Measurements from ENCODE around the gene NGEF. TPM values are rescaled to one million over a fixed set of nuclear protein-coding genes. Genes with fewer than 3 reads are reported as not detected.

Gene NGEF
- total and polyA plus RNA-seq, 10 of the 15 experiments (the other 5 are each of a cell fraction or from before 2014, with no cell fraction given), result 0.12 TPM; not detected in 9

- POLR2A ChIA-PET, result no interaction called here
- Histone ChIP-seq H3K79me2 (ENCODE audit: control insufficient read depth, insufficient read depth, low read length) (no peaks in the 10 kb centered on the region), H3K27ac (ENCODE audit: control insufficient read depth, insufficient read depth) (no peak overlapping the region), H3K4me3 (no peak overlapping the region), H3K9ac (ENCODE audit: control insufficient read depth, insufficient read depth, low read length) (no peak overlapping the region), H3K4me1 (ENCODE audit: control insufficient read depth, insufficient read depth, low read length) (no peaks in the 10 kb centered on the region), H3K27me3 (replicated peaks in 1 of 2; ENCODE audit: control insufficient read depth in 2 of 2, insufficient read depth in 2 of 2, low read length in 1 of 2) (peaks cover 0 to 3% of the 10 kb centered on the region in 2 experiments; a peak in 1 of 4 replicates), H3K36me3 (ENCODE audit: control insufficient read depth in 2 of 2, insufficient read depth in 2 of 2, low read length in 1 of 2) (no peaks in the 10 kb centered on the region), H2AFZ (ENCODE audit: control insufficient read depth, low read depth, low read length) (no peak overlapping the region), H3K4me2 (ENCODE audit: control insufficient read depth, insufficient read depth) (no peak overlapping the region), H4K20me1 (ENCODE audit: control insufficient read depth, insufficient read depth) (no peaks in the 10 kb centered on the region), H3K9me3 (replicated peaks; ENCODE audit: control insufficient read depth, insufficient read depth, low read length) (no peaks in the 10 kb centered on the region)
- intact Hi-C loops (cut with micrococcal nuclease; ENCODE audit: unreplicated experiment), result no loop called here
- DNase-seq (ENCODE audit: low read depth, low spot score) (no peak), FAIRE-seq (no peak), ATAC-seq (no peak)
- WGBS (ENCODE audit: insufficient coverage, insufficient replicate concordance, low lambda C conversion rate, missing lambda C conversion rate), result 65% methylated on average over 20 of the region's 20 CpGs
- RAD21 ChIA-PET (ENCODE audit: unreplicated experiment), result no interaction called here
- BruUV-seq (replicated peaks), result no TSS peak
- TF ChIP-seq LARP7 (IDR thresholded peaks at IDR 0.05), result no peak
- TF ChIP-seq MTA3 (IDR thresholded peaks at IDR 0.05; ENCODE audit: borderline replicate concordance, low read length), result no peak
- no peak for TF ChIP-seq MXI1 (IDR thresholded peaks at IDR 0.05; ENCODE audit: low read depth, low read length)
- no peak for TF ChIP-seq KAT2A (conservative IDR thresholded peaks at IDR 0.05; ENCODE audit: control insufficient read depth, low read depth, low read length)
- TF ChIP-seq BHLHE40 (IDR thresholded peaks at IDR 0.05; ENCODE audit: borderline replicate concordance in 1 of 2, low read depth in 2 of 2, low read length in 1 of 2), result no peak
- TF ChIP-seq E2F4 (IDR thresholded peaks at IDR 0.05; ENCODE audit: low read depth, low read length), result no peak
- no peak for TF ChIP-seq BMI1 (IDR thresholded peaks at IDR 0.05; ENCODE audit: borderline replicate concordance)
- TF ChIP-seq POLR2A (IDR thresholded peaks at IDR 0.05; ENCODE audit: low read depth, low read length), result no peak
- TF ChIP-seq YBX1 (IDR thresholded peaks at IDR 0.05), result no peak
- TF ChIP-seq PML (IDR thresholded peaks at IDR 0.05; ENCODE audit: low read length), result no peak
- TF ChIP-seq ZNF24 (IDR thresholded peaks at IDR 0.05), result no peak
- no peak for TF ChIP-seq TCF12 (IDR thresholded peaks at IDR 0.05; ENCODE audit: low read depth, low read length)
- no peak for TF ChIP-seq NRF1 (conservative IDR thresholded peaks at IDR 0.05; ENCODE audit: low read depth, low read length)
- CTCF ChIA-PET, result interaction anchor here (1.5 kb wide), 1 partner anchor 53 kb away, joined by 5 read pairs; no protein-coding TSS in a partner anchor
- in situ Hi-C loops (cut with MboI), result no loop called here
- SMC1A ChIA-PET (ENCODE audit: uncharacterized antibody, unreplicated experiment), result no interaction called here
Observed at GRCh38 chr2:233000886-233001750, 11.9 kb downstream of the NGEF start.
